HepG2 (cell line): ENCODE results near the gene COG8. TPM values are rescaled to one million over a fixed set of nuclear protein-coding genes. Genes with fewer than 3 reads are reported as not detected.

Experiments
- AKAP8 ChIP-seq: sonication (generic); formaldehyde crosslinking; IDR thresholded peaks from 2 replicates; pipeline ENCODE4 v1.5.1; 2020; ENCODE audit warnings: mild to moderate bottlenecking, missing genetic modification reagents
- CREM ChIP-seq, 2 experiments: sonication (generic) in 1 of 2; formaldehyde crosslinking in 1 of 2; IDR thresholded peaks; 2 replicates each; pipeline versions ENCODE4 v1.4.0 to v1.6.1; 2016 to 2020; ENCODE audit warnings: antibody characterized with exemption in 1 of 2, mild to moderate bottlenecking in 1 of 2, missing genetic modification reagents in 1 of 2
- DDIT3 ChIP-seq: sonication (generic); formaldehyde crosslinking; IDR thresholded peaks from 2 replicates; pipeline ENCODE4 v1.4.0; 2020; ENCODE audit warnings: mild to moderate bottlenecking, missing genetic modification reagents
- HNRNPUL1 ChIP-seq: fragments of 200-400 bp; formaldehyde crosslinking; IDR thresholded peaks from 2 replicates; pipeline ENCODE4 v1.6.1; 2017; ENCODE audit warnings: low read depth, mild to moderate bottlenecking, low read length, moderate library complexity
- HOXA3 ChIP-seq: sonication (generic); formaldehyde crosslinking; IDR thresholded peaks from 2 replicates; pipeline ENCODE4 v1.5.0; 2020; ENCODE audit warnings: missing genetic modification reagents
- KDM5B ChIP-seq: sonication (generic); formaldehyde crosslinking; IDR thresholded peaks from 2 replicates; pipeline ENCODE4 v1.4.0; 2020; ENCODE audit warnings: missing genetic modification reagents, mild to moderate bottlenecking, borderline replicate concordance
- MBD4 ChIP-seq: IDR thresholded peaks from 2 replicates; pipeline ENCODE4 v1.6.1; 2012; ENCODE audit warnings: low read length, inconsistent platforms, borderline replicate concordance
- MIXL1 ChIP-seq: IDR thresholded peaks from 2 replicates; pipeline ENCODE4 v1.6.1; 2016
- MZF1 ChIP-seq: sonication (generic); formaldehyde crosslinking; IDR thresholded peaks from 2 replicates; pipeline ENCODE4 v1.8.1; 2023; ENCODE audit warnings: mild to moderate bottlenecking, missing genetic modification reagents, borderline replicate concordance
- NFE2L1 ChIP-seq: sonication (generic); formaldehyde crosslinking; IDR thresholded peaks from 2 replicates; pipeline ENCODE4 v1.4.0; 2020; ENCODE audit warnings: missing genetic modification reagents, mild to moderate bottlenecking, borderline replicate concordance
- SAP130 ChIP-seq: IDR thresholded peaks from 2 replicates; pipeline ENCODE4 v1.6.1; 2016; ENCODE audit warnings: low read depth
- SIN3B ChIP-seq: fragments of 150-350 bp; IDR thresholded peaks from 2 replicates; pipeline ENCODE4 v1.6.1; 2014; ENCODE audit warnings: low read length
- SMARCC2 ChIP-seq: fragments of 450-650 bp; IDR thresholded peaks from 2 replicates; pipeline ENCODE4 v1.6.1; 2017; ENCODE audit warnings: antibody characterized with exemption, mild to moderate bottlenecking
- ZBTB44 ChIP-seq: sonication (generic); formaldehyde crosslinking; IDR thresholded peaks from 2 replicates; pipeline ENCODE4 v1.4.0; 2020; ENCODE audit warnings: missing genetic modification reagents
- ZNF432 ChIP-seq: sonication (generic); formaldehyde crosslinking; IDR thresholded peaks from 2 replicates; pipeline ENCODE4 v1.5.0; 2020; ENCODE audit warnings: missing genetic modification reagents, mild to moderate bottlenecking, borderline replicate concordance
- ZNF619 ChIP-seq: sonication (generic); formaldehyde crosslinking; IDR thresholded peaks from 2 replicates; pipeline ENCODE4 v1.4.0; 2020; ENCODE audit warnings: mild to moderate bottlenecking, missing genetic modification reagents
- polyA plus RNA-seq, 8 experiments: library from polyadenylated mRNA; depleted of rRNA in 3 of 8; stranded (reverse) in 7 of 8; unstranded in 1 of 8; fragments of >200 nt; fragmentation: Illumina TruSeq in 4 of 8; extraction: Trizol in 4 of 8; gene quantifications; 2 replicates each; pipeline versions ENCODE4 v1.2.1 to v1.2.3, GENCODE V29; 2011 to 2016; ENCODE audit warnings: low read depth in 4 of 8, missing spikeins in 1 of 8, mixed read lengths in 1 of 8; ENCODE audit not compliant: insufficient read depth in 1 of 8
- total RNA-seq, 5 experiments: library from RNA; depleted of rRNA; stranded (reverse); fragments of >200 nt; fragmentation: Illumina TruSeq; extraction: Trizol; gene quantifications; 2 replicates each; pipeline ENCODE4 v1.2.3, GENCODE V29; 2016; ENCODE audit warnings: low read depth in 1 of 5
- TF ChIP-seq, protein P1 (sequence below): sonication (generic); formaldehyde crosslinking; IDR thresholded peaks from 2 replicates; pipeline ENCODE4 v1.4.0; 2020; ENCODE audit warnings: missing genetic modification reagents
- TF ChIP-seq, protein P2 (sequence below): sonication (generic); formaldehyde crosslinking; IDR thresholded peaks from 2 replicates; pipeline ENCODE4 v1.4.0; 2020; ENCODE audit warnings: missing genetic modification reagents

The COG8 gene
- total and polyA plus RNA-seq, 2 of the 13 experiments (the other 11 are each of a cell fraction or from before 2014, with no cell fraction given): 45.5 to 52.1 TPM

- TF ChIP-seq AKAP8 (CRISPR knock-in tag): peak; percentile 24; the same call in 1 of the 2 replicates
- TF ChIP-seq MIXL1 (CRISPR knock-in tag): peak; percentile 87
- no peak for TF ChIP-seq DDIT3 (CRISPR knock-in tag)
- peak; percentile 97 for TF ChIP-seq HOXA3 (CRISPR knock-in tag)
- TF ChIP-seq SAP130 (CRISPR knock-in tag): peak; percentile 99
- TF ChIP-seq, protein P1, sequence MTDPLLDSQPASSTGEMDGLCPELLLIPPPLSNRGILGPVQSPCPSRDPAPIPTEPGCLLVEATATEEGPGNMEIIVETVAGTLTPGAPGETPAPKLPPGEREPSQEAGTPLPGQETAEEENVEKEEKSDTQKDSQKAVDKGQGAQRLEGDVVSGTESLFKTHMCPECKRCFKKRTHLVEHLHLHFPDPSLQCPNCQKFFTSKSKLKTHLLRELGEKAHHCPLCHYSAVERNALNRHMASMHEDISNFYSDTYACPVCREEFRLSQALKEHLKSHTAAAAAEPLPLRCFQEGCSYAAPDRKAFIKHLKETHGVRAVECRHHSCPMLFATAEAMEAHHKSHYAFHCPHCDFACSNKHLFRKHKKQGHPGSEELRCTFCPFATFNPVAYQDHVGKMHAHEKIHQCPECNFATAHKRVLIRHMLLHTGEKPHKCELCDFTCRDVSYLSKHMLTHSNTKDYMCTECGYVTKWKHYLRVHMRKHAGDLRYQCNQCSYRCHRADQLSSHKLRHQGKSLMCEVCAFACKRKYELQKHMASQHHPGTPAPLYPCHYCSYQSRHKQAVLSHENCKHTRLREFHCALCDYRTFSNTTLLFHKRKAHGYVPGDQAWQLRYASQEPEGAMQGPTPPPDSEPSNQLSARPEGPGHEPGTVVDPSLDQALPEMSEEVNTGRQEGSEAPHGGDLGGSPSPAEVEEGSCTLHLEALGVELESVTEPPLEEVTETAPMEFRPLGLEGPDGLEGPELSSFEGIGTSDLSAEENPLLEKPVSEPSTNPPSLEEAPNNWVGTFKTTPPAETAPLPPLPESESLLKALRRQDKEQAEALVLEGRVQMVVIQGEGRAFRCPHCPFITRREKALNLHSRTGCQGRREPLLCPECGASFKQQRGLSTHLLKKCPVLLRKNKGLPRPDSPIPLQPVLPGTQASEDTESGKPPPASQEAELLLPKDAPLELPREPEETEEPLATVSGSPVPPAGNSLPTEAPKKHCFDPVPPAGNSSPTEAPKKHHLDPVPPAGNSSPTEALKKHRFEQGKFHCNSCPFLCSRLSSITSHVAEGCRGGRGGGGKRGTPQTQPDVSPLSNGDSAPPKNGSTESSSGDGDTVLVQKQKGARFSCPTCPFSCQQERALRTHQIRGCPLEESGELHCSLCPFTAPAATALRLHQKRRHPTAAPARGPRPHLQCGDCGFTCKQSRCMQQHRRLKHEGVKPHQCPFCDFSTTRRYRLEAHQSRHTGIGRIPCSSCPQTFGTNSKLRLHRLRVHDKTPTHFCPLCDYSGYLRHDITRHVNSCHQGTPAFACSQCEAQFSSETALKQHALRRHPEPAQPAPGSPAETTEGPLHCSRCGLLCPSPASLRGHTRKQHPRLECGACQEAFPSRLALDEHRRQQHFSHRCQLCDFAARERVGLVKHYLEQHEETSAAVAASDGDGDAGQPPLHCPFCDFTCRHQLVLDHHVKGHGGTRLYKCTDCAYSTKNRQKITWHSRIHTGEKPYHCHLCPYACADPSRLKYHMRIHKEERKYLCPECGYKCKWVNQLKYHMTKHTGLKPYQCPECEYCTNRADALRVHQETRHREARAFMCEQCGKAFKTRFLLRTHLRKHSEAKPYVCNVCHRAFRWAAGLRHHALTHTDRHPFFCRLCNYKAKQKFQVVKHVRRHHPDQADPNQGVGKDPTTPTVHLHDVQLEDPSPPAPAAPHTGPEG: peak; percentile 92
- peak; percentile 96; the same call in 1 of the 2 replicates for TF ChIP-seq KDM5B (CRISPR knock-in tag)
- peak; percentile 94 for TF ChIP-seq CREM (IDR thresholded peaks at IDR 0.05)
- TF ChIP-seq CREM (CRISPR knock-in tag; IDR thresholded peaks at IDR 0.05): no peak; the same call in 1 of the 2 replicates
- peak; percentile 87 for TF ChIP-seq SIN3B
- TF ChIP-seq HNRNPUL1: no peak
- no peak for TF ChIP-seq SMARCC2
- peak; percentile 66; the same call in 1 of the 2 replicates for TF ChIP-seq ZNF619 (CRISPR knock-in tag)
- TF ChIP-seq, protein P2, sequence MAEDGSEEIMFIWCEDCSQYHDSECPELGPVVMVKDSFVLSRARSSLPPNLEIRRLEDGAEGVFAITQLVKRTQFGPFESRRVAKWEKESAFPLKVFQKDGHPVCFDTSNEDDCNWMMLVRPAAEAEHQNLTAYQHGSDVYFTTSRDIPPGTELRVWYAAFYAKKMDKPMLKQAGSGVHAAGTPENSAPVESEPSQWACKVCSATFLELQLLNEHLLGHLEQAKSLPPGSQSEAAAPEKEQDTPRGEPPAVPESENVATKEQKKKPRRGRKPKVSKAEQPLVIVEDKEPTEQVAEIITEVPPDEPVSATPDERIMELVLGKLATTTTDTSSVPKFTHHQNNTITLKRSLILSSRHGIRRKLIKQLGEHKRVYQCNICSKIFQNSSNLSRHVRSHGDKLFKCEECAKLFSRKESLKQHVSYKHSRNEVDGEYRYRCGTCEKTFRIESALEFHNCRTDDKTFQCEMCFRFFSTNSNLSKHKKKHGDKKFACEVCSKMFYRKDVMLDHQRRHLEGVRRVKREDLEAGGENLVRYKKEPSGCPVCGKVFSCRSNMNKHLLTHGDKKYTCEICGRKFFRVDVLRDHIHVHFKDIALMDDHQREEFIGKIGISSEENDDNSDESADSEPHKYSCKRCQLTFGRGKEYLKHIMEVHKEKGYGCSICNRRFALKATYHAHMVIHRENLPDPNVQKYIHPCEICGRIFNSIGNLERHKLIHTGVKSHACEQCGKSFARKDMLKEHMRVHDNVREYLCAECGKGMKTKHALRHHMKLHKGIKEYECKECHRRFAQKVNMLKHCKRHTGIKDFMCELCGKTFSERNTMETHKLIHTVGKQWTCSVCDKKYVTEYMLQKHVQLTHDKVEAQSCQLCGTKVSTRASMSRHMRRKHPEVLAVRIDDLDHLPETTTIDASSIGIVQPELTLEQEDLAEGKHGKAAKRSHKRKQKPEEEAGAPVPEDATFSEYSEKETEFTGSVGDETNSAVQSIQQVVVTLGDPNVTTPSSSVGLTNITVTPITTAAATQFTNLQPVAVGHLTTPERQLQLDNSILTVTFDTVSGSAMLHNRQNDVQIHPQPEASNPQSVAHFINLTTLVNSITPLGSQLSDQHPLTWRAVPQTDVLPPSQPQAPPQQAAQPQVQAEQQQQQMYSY (CRISPR knock-in tag): peak; percentile 74
- no peak for TF ChIP-seq NFE2L1 (CRISPR knock-in tag)
- TF ChIP-seq MBD4: no peak
- TF ChIP-seq ZBTB44 (CRISPR knock-in tag): peak; percentile 39; the same call in 1 of the 2 replicates
- TF ChIP-seq MZF1 (CRISPR knock-in tag): 0 out of 2 replicates have a peak, but pooled peaks have one; percentile 53
- TF ChIP-seq ZNF432 (CRISPR knock-in tag): no peak
Measured at GRCh38 chr16:69339289-69340094, at the start of gene COG8, which contains the start of gene NIP7 (continued).
